ENCODE measurements around the gene MARCHF10.

GRCh38 chr17:62805234-62805633 lies 2.9 kb downstream of the MARCHF10 start:
- no peak for TF ChIP-seq CTCF (IDR thresholded peaks at IDR 0.05)
- no peak for TF ChIP-seq POLR2A (IDR thresholded peaks at IDR 0.05)

All from ovary (tissue), 3 donors.